Jurkat, Clone E6-1 (cell line): ENCODE data around the gene ADPRH.

ENCODE experiments used
- DNase-seq: peaks from one replicate; pipeline ENCODE4 v3.0.0-alpha.2; 2011; ENCODE audit warnings: low read depth, low spot score
- H3K4me3 ChIP-seq: 2 replicates; pipeline ENCODE4 v1.5.1; 2011; ENCODE audit warnings: mild to moderate bottlenecking, low read length, control low read depth, moderate library complexity

ADPRH gene

DNA sequence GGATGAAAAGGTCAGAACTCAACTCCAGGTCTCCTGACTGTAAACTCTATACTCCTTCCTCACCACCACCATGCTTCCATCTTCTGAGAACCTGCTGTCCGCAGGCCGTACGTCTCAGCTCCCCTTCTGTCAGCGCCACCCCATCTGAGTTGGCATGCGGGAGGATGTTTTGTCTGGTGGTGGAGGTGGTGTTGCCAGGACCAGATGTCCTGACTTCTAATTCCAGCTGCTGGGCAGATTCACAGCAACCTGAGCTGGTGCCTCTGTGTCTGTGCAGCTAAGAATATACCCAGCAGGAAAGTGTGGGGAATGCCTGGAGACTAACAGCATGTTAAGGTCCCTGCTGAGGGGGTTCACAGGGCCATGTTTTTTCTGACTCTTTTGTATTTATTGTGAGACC is 41.6 kb downstream of the ADPRH start:
- DNase-seq, result no peak
- no peak overlapping the region for H3K4me3 ChIP-seq

DNA sequence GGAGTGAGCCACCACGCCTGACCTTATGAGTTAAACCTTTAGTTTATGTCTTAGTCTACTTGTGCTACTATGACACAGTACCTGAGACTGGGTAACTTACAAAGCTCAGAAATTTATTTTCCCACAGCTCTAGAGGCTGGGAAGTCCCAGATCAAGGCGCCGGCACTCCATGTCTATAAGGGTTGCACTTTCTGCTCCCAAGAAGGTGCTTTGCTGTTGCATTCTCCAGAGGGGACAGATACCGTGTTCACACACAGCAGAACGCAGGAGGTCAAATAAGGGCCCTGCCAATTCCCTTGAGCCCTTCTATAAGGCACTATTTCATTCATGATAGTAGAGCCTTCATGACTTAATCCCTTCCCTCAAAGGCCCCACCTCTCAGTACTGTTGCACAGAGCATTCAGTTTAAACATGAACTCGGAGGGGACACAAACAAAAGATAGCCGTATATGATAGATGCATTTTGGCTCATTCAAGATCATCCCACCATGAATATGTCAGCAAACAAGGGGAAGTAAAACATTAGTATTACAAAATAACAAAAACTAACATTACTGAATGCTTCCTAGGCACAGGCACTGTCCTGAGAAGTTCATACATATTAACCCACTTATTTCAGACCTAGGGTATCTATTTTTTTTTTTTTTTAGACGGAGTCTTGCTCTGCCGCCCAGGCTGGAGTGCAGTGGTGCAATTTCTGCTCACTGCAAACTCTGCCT is 44.9 kb downstream of the ADPRH start:
- no peak for DNase-seq
- H3K4me3 ChIP-seq, result no peak overlapping the region

DNA sequence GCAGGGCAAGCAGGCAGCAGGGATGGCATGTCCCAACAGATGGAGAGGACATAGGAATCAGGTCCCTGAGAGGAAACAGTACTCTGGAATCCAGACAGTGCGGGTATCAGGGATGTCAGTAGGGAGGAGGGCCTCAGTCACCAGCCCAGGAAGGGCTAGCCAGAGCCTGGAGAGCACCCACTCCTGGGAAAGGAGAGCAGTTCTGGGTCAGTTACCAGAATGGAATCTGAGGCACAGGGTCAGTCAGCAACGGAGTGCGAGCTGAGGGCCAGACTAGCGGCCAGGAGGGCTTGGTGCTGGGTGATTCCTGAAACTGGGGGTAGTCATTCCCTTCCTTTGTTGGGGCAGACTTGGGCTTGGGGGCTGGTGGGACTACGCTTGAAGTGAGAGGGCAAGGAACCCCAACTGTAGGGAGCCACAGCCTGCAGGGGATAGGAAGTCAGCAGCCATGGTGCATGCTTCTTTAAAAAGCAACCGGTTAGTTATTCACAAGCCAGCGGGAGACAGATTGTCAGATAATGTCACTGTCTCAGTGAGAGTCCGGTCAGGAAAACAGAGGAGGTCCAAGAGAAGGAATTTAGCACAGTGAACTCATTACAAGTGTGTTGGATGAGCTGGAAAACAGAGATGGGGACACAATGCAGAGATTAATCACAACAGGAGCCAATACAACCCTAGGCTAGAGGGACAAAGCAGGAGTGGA is 46.3 kb downstream of the ADPRH start:
- no peak overlapping the region for H3K4me3 ChIP-seq
- no peak for DNase-seq

DNA sequence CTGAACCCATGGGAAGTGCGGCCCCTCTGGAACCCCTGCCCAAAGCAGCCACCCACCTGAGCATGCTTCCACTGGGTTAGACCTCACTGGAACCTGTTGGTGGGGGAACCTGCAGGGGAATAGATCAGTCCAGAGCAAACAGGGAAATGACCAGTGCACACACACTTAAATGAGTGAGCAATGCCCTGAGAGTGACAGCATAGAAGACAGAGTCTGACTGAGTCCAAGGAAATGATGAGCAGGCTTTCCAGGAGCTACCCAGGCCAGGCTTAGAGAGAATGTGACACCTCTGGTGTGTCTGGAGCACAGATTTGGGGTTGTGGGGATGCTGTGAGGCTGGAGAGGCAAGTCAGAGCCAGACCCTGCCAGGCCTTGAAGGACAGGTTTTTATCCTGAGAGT is 46.9 kb downstream of the ADPRH start:
- no peak for DNase-seq
- no peak overlapping the region for H3K4me3 ChIP-seq

GRCh38 chr3:119627461-119627860 is 48.2 kb downstream of the ADPRH start:
- no peak overlapping the region for H3K4me3 ChIP-seq
- no peak for DNase-seq

DNA sequence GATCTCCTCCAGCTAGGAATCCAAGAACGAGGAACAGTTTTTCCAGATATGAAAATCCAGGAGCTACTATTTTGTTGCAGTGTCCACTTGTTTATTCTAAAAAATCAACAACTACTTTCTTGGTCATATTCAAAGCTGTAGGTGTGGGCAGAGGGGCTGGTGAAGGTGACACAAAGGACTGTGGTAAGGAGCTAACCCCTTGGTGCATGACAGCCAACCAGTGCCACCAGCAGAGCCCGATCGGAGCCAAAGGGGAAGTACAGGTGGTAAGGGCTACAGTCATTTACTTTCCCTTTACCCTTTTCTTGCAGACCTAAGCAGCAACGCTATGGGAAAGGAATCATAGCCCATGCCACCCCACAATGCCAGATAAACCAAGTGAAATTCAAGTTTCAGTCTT is 49.1 kb downstream of the ADPRH start:
- H3K4me3 ChIP-seq, result no peak overlapping the region
- no peak for DNase-seq

- no peak for DNase-seq
- no peak overlapping the region for H3K4me3 ChIP-seq
Measured at GRCh38 chr3:119628816-119629445, 49.6 kb downstream of the ADPRH start.

- H3K4me3 ChIP-seq, result no peak overlapping the region
- no peak for DNase-seq
Measured at GRCh38 chr3:119630128-119630879, 51.0 kb downstream of the ADPRH start.

DNA sequence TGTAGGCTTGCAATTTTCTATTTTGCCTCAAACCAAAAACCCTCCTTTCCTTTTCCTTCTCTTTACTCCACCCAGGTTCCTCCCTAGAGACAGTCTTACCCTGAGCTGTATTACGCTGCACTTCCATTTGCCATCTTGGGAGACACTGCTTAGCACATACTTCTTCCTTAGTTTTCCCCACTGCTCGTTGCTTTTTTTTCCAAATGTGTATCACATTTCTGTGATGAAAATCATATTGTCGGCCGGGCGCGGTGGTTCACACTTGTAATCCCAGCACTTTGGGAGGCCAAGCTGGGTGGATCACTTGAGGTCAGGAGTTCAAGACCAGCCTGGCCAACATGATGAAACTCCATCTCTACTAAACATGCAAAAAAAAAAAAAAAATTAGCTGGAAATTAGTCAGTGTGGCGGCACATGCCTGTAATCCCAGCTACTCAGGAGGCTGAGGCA is 51.6 kb downstream of the ADPRH start:
- DNase-seq, result no peak
- H3K4me3 ChIP-seq, result no peak overlapping the region

DNA sequence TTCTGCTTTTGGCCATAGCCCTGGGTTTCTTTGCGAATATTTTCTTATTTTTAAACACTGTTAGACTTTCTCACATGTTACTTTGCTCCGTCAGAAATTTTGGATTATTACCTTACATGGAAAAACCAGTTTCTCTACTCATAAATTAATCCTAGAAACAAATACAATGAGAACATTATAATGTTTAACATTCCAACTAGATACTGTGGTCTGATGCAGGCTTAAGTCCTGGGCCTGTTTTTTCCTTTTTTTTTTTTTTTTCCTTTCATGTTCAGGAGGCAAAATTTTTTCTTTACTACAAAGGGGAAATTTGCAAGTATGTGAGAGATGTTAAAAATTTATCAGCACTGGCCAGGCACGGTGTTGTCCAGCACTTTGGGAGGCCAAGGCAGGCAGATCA is 52.2 kb downstream of the ADPRH start:
- H3K4me3 ChIP-seq, result no peak overlapping the region

GRCh38 chr3:119632216-119632615 is 52.9 kb downstream of the ADPRH start:
- no peak for DNase-seq
- no peak overlapping the region for H3K4me3 ChIP-seq

More for the DNA sequence above, 52.2 kb downstream of the ADPRH start:
- no peak for DNase-seq

- no peak overlapping the region for H3K4me3 ChIP-seq
- DNase-seq, result no peak
Measured at GRCh38 chr3:119632829-119633228, 53.5 kb downstream of the ADPRH start.

GRCh38 chr3:119635719-119636118 is 56.4 kb downstream of the ADPRH start:
- no peak for DNase-seq
- H3K4me3 ChIP-seq, result no peak overlapping the region

DNA sequence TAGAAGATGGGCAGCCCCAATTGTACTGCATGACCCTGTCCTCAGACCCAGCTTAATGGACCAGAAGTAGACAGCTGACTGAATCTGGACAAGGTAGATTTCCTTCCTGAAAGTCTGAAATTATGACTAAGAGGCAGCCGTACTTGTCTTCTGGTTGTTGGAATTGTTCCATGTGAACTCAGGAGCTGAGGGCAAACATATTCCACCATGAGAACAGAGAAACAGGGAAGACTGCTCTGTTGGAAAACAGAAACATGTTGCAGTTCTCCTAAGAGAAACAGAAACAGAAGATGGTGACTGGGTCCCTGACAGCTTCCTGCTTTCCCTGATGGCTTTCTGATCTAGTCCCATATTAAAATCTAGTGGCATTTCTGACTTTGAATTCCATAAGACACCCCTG is 57.0 kb downstream of the ADPRH start:
- DNase-seq, result no peak
- H3K4me3 ChIP-seq, result no peak overlapping the region

DNA sequence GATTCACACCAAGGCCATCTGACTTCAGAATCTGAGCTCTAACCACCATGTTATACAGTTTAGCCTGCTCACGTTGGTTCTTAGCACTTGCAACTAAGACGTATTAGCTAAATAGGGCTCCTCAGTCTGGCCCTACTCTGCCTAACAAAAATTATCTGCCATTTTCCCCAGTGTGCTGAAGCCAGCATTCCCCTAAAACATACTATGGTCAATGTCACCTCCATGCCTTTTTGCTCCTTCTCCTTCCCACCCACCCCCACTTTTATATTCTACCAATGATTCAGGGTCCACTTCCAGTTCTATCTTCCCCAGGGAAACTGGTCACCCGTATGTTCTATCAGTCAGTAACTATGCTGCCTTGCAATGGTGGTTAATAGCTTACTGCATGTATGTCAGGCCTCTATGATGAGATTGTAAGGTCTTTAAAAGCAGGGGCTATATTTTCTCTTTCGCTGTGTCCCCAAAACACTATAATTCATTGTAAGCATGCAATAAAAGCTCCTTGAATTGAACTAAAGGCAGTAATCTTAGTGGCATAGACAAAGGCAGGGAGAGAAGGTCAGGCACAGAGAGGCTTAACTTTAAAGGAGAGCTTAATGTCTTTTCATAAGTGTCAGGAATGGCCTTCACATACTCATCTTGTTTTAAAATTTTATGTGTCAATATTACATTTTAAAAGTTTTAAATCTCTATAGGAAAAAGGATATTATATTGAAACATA is 57.8 kb downstream of the ADPRH start:
- no peak for DNase-seq
- no peak overlapping the region for H3K4me3 ChIP-seq

DNA sequence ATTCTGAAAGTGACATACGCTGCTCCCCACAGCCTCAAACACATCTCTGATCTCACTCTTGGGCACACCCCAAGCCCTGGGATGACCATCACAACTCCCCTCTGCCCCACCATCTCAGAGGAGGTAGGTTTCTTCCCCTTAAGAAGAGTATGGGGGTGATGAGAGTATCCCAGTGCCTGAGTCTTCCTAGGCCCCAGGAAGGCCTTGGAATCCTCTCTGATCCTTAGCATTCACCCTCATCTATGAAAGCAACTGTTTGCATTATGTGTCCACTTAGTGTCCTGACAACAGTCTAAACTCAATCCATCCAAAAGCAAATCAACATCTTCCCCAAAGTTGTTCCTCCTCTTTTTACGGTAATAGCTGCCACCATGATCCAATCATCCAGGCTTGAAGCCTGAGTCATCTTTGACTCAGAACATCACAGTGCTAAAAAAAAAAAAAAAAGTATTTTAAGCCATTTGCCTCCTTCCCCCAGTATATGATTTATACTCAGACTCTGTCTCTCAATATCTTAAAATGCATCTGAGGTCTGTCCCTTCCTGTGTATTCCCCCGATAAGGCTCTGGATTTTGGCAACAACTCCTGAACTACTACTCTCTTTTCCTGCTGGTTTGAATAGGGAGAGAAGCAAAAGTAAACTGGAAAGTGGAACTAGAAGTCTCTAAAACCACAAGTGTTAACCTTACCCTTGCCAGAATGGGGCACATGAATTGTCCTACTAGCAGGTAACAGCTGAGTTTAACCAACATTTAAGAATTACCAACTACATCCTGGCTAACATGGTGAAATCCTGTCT is 58.6 kb downstream of the ADPRH start:
- no peak overlapping the region for H3K4me3 ChIP-seq
- no peak for DNase-seq
